ENCODE results near the gene LAMB1. TPM values are rescaled to one million over a fixed set of nuclear protein-coding genes. Genes with fewer than 3 reads are reported as not detected.
"Not testable (repeated sequence)": the region's sequence is repeated elsewhere in the genome, so short reads cannot be mapped to it uniquely, and the experiment has no call there.

LAMB1 gene
- total RNA-seq, 1 experiment from 2014 or later, result 61.0 TPM

DNA sequence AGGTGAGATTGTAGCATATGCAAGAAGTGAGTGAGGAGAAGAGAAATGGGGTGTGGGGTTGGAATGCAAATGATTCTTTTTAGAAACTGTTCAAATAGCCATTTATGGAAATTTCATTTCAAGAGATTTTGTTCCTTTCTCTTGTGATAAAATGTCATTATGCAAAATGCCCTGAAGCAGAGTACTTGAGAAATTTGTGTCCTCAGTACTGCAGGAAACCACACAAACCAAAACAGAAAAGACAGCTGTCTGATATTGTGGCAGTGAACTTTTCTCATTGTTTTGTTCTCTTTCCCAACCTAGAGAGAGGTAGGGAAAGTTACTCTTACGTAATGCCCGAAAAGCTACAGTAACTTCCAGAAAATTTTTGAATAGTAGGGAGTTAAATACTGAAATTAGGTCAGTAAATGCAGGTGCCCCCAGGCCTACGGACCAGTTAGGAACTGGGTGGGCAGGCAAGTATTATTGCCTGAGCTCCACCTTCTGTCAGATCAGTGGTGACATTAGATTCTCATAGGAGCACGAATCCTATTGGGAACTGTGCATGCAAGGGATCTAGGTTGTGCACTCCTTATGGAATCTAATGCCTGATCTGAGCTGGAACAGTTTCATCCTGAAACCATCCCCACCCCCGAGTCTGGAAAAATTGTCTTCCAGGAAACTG lies 78.0 kb downstream of the LAMB1 start:
- Histone ChIP-seq H3K27me3 (ENCODE audit: control insufficient read depth, insufficient read depth, low read length) (no peaks in the 10 kb centered on the region), H3K36me3 (replicated peaks; ENCODE audit: control insufficient read depth, insufficient read depth, low read length) (peaks cover 2% of the 10 kb centered on the region), H3K4me3 (ENCODE audit: insufficient read depth, low read depth, low read length) (no peak overlapping the region)
- DNase-seq, result no peak

DNA sequence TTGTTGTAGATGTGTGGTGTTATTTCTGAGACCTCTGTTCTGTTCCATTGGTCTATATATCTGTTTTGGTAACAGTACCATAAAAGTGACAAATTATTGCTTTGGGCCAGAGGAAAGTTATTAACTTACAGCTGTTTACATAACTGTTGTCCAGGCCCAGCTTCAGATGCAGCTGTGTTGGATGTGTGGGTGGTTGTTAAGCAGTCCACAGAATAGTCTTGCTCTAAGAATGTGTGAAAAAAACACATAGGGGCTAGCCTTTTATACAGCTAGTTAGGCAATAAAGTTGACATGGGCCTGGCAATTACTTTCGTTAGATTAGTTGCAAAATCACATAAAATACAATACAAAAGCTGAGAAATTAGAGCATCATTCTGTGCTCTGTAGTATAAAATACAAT lies 80.1 kb downstream of the LAMB1 start:
- no peak for DNase-seq
- Histone ChIP-seq H3K27me3 (ENCODE audit: control insufficient read depth, insufficient read depth, low read length) (no peaks in the 10 kb centered on the region), H3K36me3 (replicated peaks; ENCODE audit: control insufficient read depth, insufficient read depth, low read length) (peaks cover 7% of the 10 kb centered on the region), H3K4me3 (ENCODE audit: insufficient read depth, low read depth, low read length) (no peak overlapping the region)

DNA sequence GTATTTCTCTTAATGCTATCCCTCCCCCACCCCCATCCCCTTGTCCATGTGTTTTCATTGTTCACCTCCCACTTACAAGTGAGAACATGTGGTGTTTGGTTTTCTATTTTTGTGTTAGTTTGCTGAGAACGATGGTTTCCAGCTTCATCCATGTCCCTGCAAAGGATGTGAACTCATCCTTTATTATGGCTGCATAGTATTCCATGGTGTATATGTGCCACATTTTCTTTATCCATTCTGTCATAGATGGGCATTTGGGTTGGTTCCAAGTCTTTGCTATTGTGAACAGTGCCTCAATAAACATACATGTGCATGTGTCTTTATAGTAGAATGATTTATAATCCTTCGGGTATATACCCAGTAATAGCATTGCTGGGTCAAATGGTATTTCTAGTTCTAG lies 81.1 kb downstream of the LAMB1 start:
- DNase-seq; H3K4me3 ChIP-seq (ENCODE audit: insufficient read depth, low read depth, low read length); H3K27me3 ChIP-seq (ENCODE audit: control insufficient read depth, insufficient read depth, low read length): not testable (repeated sequence)
- peaks cover 14% of the 10 kb centered on the region for H3K36me3 ChIP-seq (replicated peaks; ENCODE audit: control insufficient read depth, insufficient read depth, low read length)

DNA sequence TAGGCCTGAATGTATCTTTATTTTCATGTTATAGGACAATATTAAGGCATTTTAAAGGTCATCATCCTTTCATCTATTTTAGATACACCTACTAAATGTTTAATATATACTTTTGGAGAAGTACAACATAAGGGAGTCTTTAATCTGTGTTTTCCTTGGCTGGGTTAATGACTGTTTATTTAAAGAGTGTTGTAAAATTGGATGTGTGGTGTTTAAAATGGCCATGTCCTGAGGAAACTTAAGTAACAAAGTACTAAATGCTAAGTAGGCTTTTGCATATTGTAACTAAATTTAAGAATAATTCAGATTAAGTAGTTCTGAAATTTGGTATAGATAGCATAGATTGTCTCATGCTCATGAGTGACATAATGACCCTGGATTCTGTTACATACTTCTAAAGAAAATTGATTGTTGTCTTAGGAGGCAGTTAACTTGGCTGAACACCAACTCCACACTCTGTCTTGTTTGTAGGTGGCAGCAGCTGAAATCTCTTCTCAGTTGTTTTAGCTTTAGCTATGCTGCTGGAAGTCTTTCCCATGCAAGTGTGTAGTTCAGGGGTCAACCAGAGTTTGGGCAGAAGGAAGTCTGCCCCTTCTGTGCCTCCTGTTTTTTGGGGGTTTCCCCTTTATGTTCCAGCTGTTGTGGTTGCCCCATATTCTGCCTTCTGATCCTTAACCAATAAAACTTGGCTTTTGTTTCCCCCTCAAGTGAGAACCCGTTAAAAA lies 82.8 kb downstream of the LAMB1 start:
- Histone ChIP-seq H3K36me3 (replicated peaks; ENCODE audit: control insufficient read depth, insufficient read depth, low read length) (peaks cover 14% of the 10 kb centered on the region), H3K27me3 (ENCODE audit: control insufficient read depth, insufficient read depth, low read length) (no peaks in the 10 kb centered on the region), H3K4me3 (ENCODE audit: insufficient read depth, low read depth, low read length) (no peak overlapping the region)
- DNase-seq, result no peak

DNA sequence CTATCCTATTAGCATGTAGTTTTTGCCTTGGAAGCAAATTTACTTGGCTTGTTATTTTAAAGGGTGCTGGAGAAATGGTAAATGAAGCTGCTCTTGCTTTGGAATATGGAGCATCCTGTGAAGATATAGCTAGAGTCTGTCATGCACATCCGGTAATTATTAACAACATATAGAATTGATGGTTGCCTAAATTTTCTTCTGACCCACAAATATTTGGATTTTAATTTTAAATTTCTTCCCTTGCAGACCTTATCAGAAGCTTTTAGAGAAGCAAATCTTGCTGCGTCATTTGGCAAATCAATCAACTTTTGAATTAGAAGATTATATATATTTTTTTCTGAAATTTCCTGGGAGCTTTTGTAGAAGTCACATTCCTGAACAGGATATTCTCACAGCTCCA lies 84.0 kb downstream of the LAMB1 start:
- DNase-seq, result no peak
- H3K4me3 ChIP-seq (ENCODE audit: insufficient read depth, low read depth, low read length), result no peak overlapping the region
- peaks cover 14% of the 10 kb centered on the region for H3K36me3 ChIP-seq (replicated peaks; ENCODE audit: control insufficient read depth, insufficient read depth, low read length)
- no peaks in the 10 kb centered on the region for H3K27me3 ChIP-seq (ENCODE audit: control insufficient read depth, insufficient read depth, low read length)

DNA sequence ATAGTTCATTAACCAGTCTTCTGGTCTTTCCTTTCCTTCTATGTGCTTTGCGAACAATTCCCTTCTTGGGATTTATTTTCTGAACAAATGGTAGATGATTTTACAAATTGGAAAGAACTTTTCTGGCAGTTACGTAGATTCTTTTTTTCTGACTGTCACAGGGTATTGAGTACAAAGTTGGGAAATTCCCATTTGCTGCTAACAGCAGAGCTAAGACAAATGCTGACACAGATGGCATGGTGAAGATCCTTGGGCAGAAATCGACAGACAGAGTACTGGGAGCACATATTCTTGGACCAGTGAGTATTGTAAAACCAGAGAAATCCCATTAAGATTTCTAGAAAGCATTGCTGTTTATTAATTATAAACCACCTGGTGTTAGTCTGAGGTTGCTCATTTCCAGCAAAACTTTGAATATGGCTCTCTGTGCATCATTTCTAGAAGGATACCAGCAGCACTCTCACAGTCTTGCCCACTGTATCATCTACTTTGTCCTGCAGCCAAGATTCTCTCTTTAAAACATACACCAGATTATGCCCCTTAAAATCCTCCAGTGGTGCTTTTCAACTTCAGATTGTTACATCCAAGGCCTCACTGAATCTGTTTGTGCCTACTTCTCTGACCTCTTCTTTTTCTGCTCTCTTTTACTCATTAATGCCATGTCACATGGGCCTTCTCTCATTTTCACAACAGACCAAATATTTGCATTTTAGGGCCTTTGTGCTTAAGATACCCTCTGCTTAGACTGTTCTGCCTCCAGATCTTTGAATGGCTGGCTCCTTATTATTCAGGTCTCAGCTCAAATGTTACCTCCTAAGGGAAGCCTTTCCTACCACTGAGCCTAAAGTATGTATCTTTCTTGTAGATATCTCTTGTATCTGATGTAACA lies 85.0 kb downstream of the LAMB1 start:
- no peak for DNase-seq
- Histone ChIP-seq H3K27me3 (ENCODE audit: control insufficient read depth, insufficient read depth, low read length) (no peaks in the 10 kb centered on the region), H3K36me3 (replicated peaks; ENCODE audit: control insufficient read depth, insufficient read depth, low read length) (peaks cover 12% of the 10 kb centered on the region), H3K4me3 (ENCODE audit: insufficient read depth, low read depth, low read length) (no peak overlapping the region)

DNA sequence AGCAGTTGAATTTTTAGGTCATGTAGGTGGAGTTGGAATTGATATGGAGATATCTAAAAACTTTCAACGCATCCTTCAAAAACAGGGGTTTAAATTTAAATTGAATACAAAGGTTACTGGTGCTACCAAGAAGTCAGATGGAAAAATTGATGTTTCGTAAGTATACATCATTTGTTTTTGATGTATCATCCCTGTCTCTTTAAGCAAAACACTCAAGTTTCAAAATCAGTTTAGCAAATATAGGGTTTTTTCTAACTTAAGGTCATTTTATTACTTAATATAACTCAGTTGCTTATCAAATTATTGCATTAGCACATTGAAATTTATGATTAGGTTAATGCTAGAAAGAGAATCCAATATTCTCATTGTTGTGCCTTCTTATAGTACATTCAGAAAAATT lies 87.4 kb downstream of the LAMB1 start:
- Histone ChIP-seq H3K36me3 (replicated peaks; ENCODE audit: control insufficient read depth, insufficient read depth, low read length) (peaks cover 12% of the 10 kb centered on the region), H3K4me3 (ENCODE audit: insufficient read depth, low read depth, low read length) (no peak overlapping the region), H3K27me3 (ENCODE audit: control insufficient read depth, insufficient read depth, low read length) (no peaks in the 10 kb centered on the region)
- no peak for DNase-seq

DNA sequence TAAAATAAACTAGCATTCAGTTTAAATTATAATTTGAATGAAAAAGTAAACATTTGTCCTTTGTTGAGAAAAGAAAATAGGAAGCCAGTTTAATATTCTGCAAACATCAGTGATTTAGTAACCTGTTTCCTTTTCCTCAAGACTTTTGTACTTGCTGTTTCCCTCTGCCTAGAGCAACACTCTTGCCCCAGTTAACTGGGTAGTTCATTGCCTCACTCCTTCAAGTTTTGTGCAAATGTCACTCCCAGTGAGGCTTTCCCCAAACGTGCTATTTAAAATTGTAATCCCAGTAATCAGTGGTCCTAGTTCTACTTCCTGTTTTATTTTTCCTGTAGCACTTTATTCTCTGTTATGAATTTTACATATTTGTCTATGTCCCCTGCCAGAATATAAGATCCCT lies 88.1 kb downstream of the LAMB1 start:
- DNase-seq, result no peak
- H3K4me3 ChIP-seq (ENCODE audit: insufficient read depth, low read depth, low read length), result no peak overlapping the region
- H3K36me3 ChIP-seq (replicated peaks; ENCODE audit: control insufficient read depth, insufficient read depth, low read length), result peaks cover 12% of the 10 kb centered on the region
- H3K27me3 ChIP-seq (ENCODE audit: control insufficient read depth, insufficient read depth, low read length), result no peaks in the 10 kb centered on the region

DNA sequence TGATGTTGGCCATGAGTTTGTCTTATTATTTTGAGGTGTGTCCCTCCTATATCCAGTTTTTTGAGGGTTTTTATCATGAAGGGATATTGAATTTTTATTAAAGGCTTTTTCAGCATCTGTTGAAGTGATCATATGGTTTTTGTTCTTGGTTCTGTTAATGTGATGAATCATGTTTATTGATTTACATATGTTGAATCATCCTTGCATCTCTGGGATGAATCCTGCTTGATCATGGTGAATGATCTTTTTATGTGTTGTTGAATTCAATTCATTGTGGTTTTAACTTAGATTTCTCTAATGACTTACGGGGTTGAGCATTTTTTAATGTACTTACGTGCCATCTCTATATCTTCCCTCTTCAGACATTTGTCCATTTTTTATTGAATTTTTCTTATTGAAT lies 89.1 kb downstream of the LAMB1 start:
- H3K36me3 ChIP-seq (replicated peaks; ENCODE audit: control insufficient read depth, insufficient read depth, low read length), result peaks cover 11% of the 10 kb centered on the region
- H3K4me3 ChIP-seq (ENCODE audit: insufficient read depth, low read depth, low read length), result no peak overlapping the region
- H3K27me3 ChIP-seq (ENCODE audit: control insufficient read depth, insufficient read depth, low read length), result no peaks in the 10 kb centered on the region
- no peak for DNase-seq

DNA sequence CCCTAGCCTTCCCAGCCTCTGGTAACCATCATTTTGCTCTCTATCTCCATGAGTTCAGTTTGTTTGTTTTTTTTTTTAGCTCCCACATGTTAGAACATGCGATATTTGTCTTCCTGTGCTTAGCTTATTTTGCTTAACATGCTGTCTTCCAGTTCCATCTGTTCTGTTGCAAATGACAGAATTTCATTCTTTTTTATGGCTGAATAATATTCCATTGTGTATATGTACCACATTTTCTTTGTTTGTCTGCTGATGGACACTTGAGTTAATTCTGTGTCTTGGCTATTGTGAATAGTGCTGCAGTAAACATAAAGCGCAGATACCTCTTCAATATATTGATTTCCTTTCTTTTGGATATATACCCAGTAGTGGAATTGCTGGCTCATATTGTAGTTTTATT lies 91.0 kb downstream of the LAMB1 start:
- peaks cover 2% of the 10 kb centered on the region for H3K36me3 ChIP-seq (replicated peaks; ENCODE audit: control insufficient read depth, insufficient read depth, low read length)

DNA sequence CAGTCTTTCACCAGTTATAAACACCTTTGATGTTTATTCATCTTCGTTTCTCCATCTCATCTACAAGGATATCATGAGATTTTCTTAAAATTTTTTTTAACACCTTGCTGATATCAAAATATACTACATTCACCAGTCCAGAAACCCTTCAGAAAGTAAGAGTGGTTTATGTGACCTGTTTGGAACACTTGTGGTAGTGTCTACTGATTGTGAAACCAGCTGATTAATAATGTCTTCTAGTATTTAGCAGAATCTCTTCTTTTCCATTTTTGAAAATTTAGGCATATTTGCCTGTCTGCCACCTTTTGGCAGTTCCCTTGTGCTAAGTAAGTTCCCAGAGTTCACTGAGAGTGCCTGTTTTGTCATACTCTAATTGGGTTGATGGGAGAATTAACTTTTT lies 93.5 kb downstream of the LAMB1 start:
- no peaks in the 10 kb centered on the region for H3K27me3 ChIP-seq (ENCODE audit: control insufficient read depth, insufficient read depth, low read length)
- no peak overlapping the region for H3K4me3 ChIP-seq (ENCODE audit: insufficient read depth, low read depth, low read length)
- peaks cover 7% of the 10 kb centered on the region for H3K36me3 ChIP-seq (replicated peaks; ENCODE audit: control insufficient read depth, insufficient read depth, low read length)
- DNase-seq, result no peak

More for the DNA sequence above, 91.0 kb downstream of the LAMB1 start:
- no peak for DNase-seq
- H3K4me3 ChIP-seq (ENCODE audit: insufficient read depth, low read depth, low read length), result no peak overlapping the region
- H3K27me3 ChIP-seq (ENCODE audit: control insufficient read depth, insufficient read depth, low read length), result no peaks in the 10 kb centered on the region

DNA sequence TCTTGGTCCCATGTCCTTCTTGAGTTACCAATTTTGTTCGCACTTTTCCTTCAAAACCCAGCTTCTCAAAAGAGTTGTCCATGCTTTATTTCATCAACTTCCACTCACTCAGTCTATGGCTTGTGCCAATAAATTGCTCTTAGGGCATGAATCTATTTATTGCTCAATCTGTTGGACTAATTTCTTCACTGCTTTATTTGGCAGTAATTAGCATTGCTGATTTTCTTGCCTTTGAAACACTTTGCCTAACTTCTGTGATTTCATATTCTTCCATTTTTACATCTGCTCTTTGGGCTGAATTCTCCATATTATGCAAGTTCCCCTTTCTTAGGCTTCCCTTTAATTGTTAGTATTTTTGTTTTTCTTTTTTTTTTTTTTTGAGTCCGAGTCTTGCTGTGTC lies 95.2 kb downstream of the LAMB1 start:
- Histone ChIP-seq H3K4me3 (ENCODE audit: insufficient read depth, low read depth, low read length) (no peak overlapping the region), H3K36me3 (replicated peaks; ENCODE audit: control insufficient read depth, insufficient read depth, low read length) (peaks cover 7% of the 10 kb centered on the region), H3K27me3 (ENCODE audit: control insufficient read depth, insufficient read depth, low read length) (no peaks in the 10 kb centered on the region)
- no peak for DNase-seq

DNA sequence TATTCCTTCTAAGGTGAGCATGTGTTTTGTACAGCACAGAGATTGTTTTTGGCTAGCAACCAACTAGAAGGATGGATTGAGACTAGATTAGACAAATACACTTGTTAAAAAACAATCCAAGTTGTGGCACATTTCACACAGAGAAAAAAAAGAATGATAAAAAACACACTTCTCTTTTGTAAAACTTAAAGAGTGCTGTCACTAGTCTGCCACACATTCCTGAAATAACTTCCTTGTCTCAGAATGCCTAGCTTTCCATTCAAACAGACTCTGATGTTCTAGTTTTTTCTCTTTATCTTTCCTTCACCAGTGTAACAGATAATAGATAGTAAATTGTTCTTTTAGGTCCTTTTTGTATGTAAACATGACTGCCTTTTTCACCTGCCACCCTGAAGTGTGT lies 100.6 kb downstream of the LAMB1 start:
- Histone ChIP-seq H3K36me3 (replicated peaks; ENCODE audit: control insufficient read depth, insufficient read depth, low read length) (peaks cover 7% of the 10 kb centered on the region), H3K4me3 (ENCODE audit: insufficient read depth, low read depth, low read length) (no peak overlapping the region)
- DNase-seq, result no peak

DNA sequence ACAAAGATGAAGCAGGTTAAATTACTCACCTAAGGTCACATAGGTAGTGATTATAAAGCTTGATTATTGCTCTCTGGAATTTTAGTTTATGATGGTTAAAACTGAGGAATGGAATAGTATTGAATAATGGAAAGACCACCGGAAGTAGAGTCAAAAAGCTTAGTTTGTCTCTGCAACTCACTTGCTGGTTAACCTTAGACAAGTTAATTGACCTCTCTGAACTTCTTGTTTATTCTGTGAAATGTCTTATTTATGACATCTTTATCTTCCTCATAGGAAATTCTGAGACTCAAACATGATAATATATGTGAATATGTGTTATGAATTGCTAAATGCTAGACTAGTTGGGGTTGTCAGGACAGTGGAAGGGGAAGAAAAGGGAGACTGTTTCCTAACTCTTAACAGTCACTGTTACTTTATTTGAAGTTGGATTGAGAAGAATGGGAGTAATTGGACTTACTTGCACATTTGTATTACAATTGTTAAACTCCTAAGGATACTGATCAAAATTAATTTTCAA lies 102.4 kb downstream of the LAMB1 start:
- DNase-seq, result no peak

More for the DNA sequence above, 100.6 kb downstream of the LAMB1 start:
- H3K27me3 ChIP-seq (ENCODE audit: control insufficient read depth, insufficient read depth, low read length), result no peaks in the 10 kb centered on the region

More for the DNA sequence above, 102.4 kb downstream of the LAMB1 start:
- H3K36me3 ChIP-seq (replicated peaks; ENCODE audit: control insufficient read depth, insufficient read depth, low read length), result peaks cover 4% of the 10 kb centered on the region
- H3K27me3 ChIP-seq (ENCODE audit: control insufficient read depth, insufficient read depth, low read length), result no peaks in the 10 kb centered on the region
- H3K4me3 ChIP-seq (ENCODE audit: insufficient read depth, low read depth, low read length), result no peak overlapping the region
